SU-DHL-6 (cell line): ENCODE measurements around the gene PPARA.

ENCODE experiments used
- H2AFZ ChIP-seq: fragments of 200-600 bp; sonication (generic); 2 replicates; pipeline ENCODE4 v1.6.1; 2014; ENCODE audit warnings: low read depth, mild to moderate bottlenecking, moderate library complexity, mixed read lengths, antibody characterized with exemption, low read length; ENCODE audit not compliant: severe bottlenecking
- H3F3A ChIP-seq: fragments of 200-600 bp; shearing (Covaris generic); 2 replicates; pipeline ENCODE4 v1.6.0; 2016; ENCODE audit warnings: antibody characterized with exemption, mild to moderate bottlenecking; ENCODE audit not compliant: insufficient read depth
- H3K27ac ChIP-seq: fragments of 200-600 bp; sonication (generic); 2 replicates; pipeline ENCODE4 v1.5.1; 2016; ENCODE audit warnings: low read depth, mild to moderate bottlenecking, low read length, moderate library complexity, mixed read lengths
- H3K27me3 ChIP-seq: fragments of 200-600 bp; sonication (generic), shearing (Covaris generic); 2 replicates; pipeline ENCODE4 v1.6.0; 2014; ENCODE audit warnings: mild to moderate bottlenecking, low read length
- H3K36me3 ChIP-seq: fragments of 200-600 bp; sonication (generic); 2 replicates; pipeline ENCODE4 v1.6.1; 2014; ENCODE audit warnings: mild to moderate bottlenecking, low read length, mixed read lengths
- H3K4me2 ChIP-seq: fragments of 300-600, 200-600 bp; shearing (Covaris generic), sonication (generic); 2 replicates; pipeline ENCODE4 v1.6.0; 2014; ENCODE audit warnings: low read length, low read depth, mild to moderate bottlenecking; ENCODE audit not compliant: poor library complexity, severe bottlenecking
- H3K4me3 ChIP-seq: fragments of 200-600 bp; sonication (generic); 2 replicates; pipeline ENCODE4 v1.5.1; 2014; ENCODE audit warnings: antibody characterized with exemption, low read length, mild to moderate bottlenecking, mixed read lengths; ENCODE audit not compliant: insufficient read depth, poor library complexity, severe bottlenecking
- H3K79me2 ChIP-seq: fragments of 200-600 bp; sonication (generic); 2 replicates; pipeline ENCODE4 v1.6.1; 2014; ENCODE audit warnings: mild to moderate bottlenecking, low read length, moderate library complexity; ENCODE audit not compliant: insufficient read depth
- H3K9ac ChIP-seq: fragments of 200-600 bp; sonication (generic); 2 replicates; pipeline ENCODE4 v1.7.0; 2014; ENCODE audit warnings: mild to moderate bottlenecking, low read length
- H3K9me2 ChIP-seq: fragments of 200-600 bp; sonication (generic); replicated peaks from 2 replicates; pipeline ENCODE4 v1.6.1; 2014; ENCODE audit warnings: low read length; ENCODE audit not compliant: insufficient read depth
- H3K9me3 ChIP-seq: fragments of 200-600 bp; sonication (generic); 2 replicates; pipeline ENCODE4 v1.6.1; 2014; ENCODE audit warnings: low read length, mixed read lengths; ENCODE audit not compliant: insufficient read depth
- H4K20me1 ChIP-seq: fragments of 200-600 bp; sonication (generic); 2 replicates; pipeline ENCODE4 v1.6.1; 2014; ENCODE audit warnings: low read depth, mild to moderate bottlenecking, antibody characterized with exemption, low read length, moderate library complexity, mixed read lengths
- EZH2phosphoT487 ChIP-seq: fragments of 200-600 bp; sonication (generic), shearing (Covaris generic); conservative IDR thresholded peaks from 2 replicates; pipeline ENCODE4 v1.6.1; 2018; ENCODE audit warnings: mild to moderate bottlenecking, antibody characterized with exemption, low read length, moderate library complexity, mixed read lengths
- TF ChIP-seq, protein P1 (sequence below): fragments of 200-600 bp; sonication (generic); IDR thresholded peaks from one replicate; pipeline ENCODE4 v1.5.1; 2017; ENCODE audit warnings: antibody characterized with exemption, mild to moderate bottlenecking, low read length, moderate library complexity; ENCODE audit not compliant: insufficient read depth, poor library complexity, severe bottlenecking

The PPARA gene

DNA sequence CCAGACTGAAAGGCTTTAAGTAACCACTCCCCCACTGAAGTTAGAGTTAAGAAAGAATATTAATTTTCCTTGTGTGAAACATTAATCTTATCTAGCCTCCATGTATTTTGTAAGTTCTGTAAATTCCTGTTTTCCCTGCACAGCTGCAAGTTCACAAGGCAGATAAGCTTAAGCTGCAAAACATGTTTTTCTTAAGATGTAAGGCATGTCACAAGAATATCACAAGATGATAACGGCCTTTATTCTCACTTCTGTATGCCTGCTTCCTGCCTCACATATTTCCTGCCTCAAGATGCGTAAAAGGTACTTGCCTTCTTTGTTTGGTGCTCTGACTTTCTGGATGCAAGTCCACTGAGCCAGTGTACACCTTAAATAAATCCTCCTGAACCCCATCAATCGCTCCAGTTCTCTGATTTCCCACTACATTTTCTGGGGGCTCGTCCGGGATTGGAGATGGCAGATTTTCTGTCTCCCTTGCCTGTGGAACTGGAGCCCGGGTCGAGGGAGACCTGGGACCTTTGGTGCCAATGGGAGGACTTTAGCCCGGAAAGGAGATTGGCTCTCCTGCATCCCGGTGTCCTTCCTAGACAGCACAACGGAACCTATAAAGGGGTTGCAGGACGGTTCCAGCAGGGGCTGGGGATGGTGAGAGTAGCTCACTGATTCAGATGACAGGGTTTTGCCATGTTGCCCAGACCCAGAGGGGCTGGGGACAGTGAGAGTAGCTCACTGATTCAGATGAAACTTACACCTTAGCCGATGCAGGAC, 30.2 kb downstream of the PPARA start:
- H2AFZ ChIP-seq: no peak overlapping the region
- no peaks in the 10 kb centered on the region for H3K9me2 ChIP-seq
- no peak overlapping the region for H3K9ac ChIP-seq
- H3F3A ChIP-seq: no peaks in the 10 kb centered on the region
- H3K4me3 ChIP-seq: no peak overlapping the region
- H3K27me3 ChIP-seq: no peaks in the 10 kb centered on the region
- no peak overlapping the region for H3K27ac ChIP-seq
- H3K79me2 ChIP-seq: no peaks in the 10 kb centered on the region
- TF ChIP-seq EZH2phosphoT487: no peak
- TF ChIP-seq, protein P1, sequence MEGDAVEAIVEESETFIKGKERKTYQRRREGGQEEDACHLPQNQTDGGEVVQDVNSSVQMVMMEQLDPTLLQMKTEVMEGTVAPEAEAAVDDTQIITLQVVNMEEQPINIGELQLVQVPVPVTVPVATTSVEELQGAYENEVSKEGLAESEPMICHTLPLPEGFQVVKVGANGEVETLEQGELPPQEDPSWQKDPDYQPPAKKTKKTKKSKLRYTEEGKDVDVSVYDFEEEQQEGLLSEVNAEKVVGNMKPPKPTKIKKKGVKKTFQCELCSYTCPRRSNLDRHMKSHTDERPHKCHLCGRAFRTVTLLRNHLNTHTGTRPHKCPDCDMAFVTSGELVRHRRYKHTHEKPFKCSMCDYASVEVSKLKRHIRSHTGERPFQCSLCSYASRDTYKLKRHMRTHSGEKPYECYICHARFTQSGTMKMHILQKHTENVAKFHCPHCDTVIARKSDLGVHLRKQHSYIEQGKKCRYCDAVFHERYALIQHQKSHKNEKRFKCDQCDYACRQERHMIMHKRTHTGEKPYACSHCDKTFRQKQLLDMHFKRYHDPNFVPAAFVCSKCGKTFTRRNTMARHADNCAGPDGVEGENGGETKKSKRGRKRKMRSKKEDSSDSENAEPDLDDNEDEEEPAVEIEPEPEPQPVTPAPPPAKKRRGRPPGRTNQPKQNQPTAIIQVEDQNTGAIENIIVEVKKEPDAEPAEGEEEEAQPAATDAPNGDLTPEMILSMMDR: no peak
- H3K36me3 ChIP-seq: 0 out of 2 replicates have a peak, but pooled peaks cover 4% of the 10 kb centered on the region
- H4K20me1 ChIP-seq: no peaks in the 10 kb centered on the region
- H3K9me3 ChIP-seq: peaks cover 29% of the 10 kb centered on the region
- no peak overlapping the region for H3K4me2 ChIP-seq

DNA sequence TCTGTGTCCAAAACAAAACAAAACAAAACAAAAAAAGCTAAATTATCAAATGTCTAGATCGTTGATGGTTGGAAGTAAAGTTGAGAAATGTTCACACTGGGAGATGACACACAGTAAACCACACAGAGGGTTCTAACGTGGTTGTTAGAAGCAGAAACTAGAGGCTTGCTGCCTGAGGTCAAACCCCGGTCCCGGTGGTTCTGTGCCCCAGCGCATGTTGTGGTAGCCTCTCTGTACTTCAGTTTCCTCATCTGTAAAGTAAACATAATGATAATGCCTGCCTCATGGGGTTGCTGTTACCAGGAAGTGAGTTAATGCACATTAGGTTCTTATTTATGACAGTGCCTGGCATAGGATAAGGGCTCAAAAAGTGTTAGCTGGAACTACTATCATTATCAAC, 33.4 kb downstream of the PPARA start:
- no peak overlapping the region for H3K4me2 ChIP-seq
- peaks cover 29% of the 10 kb centered on the region for H3K9me3 ChIP-seq

GRCh38 chr22:46185283-46185682, 35.0 kb downstream of the PPARA start:
- H3K4me3 ChIP-seq: no peak overlapping the region
- H2AFZ ChIP-seq: no peak overlapping the region
- H3K27me3 ChIP-seq: no peaks in the 10 kb centered on the region
- H3K79me2 ChIP-seq: no peaks in the 10 kb centered on the region
- no peaks in the 10 kb centered on the region for H4K20me1 ChIP-seq
- TF ChIP-seq, protein P1: no peak
- TF ChIP-seq EZH2phosphoT487: no peak
- H3K9ac ChIP-seq: no peak overlapping the region
- peaks cover 19% of the 10 kb centered on the region for H3K9me3 ChIP-seq
- H3K27ac ChIP-seq: no peak overlapping the region
- H3K9me2 ChIP-seq: no peaks in the 10 kb centered on the region
- no peaks in the 10 kb centered on the region for H3K36me3 ChIP-seq
- H3K4me2 ChIP-seq: no peak overlapping the region
- H3F3A ChIP-seq: no peaks in the 10 kb centered on the region

More for the DNA sequence above, 33.4 kb downstream of the PPARA start:
- no peak overlapping the region for H3K9ac ChIP-seq
- H4K20me1 ChIP-seq: no peaks in the 10 kb centered on the region
- no peaks in the 10 kb centered on the region for H3K27me3 ChIP-seq
- no peak overlapping the region for H3K4me3 ChIP-seq
- H3K9me2 ChIP-seq: no peaks in the 10 kb centered on the region
- H3F3A ChIP-seq: no peaks in the 10 kb centered on the region
- H3K36me3 ChIP-seq: 0 out of 2 replicates have a peak, but pooled peaks cover 4% of the 10 kb centered on the region
- H3K27ac ChIP-seq: no peak overlapping the region
- no peak overlapping the region for H2AFZ ChIP-seq
- no peak for TF ChIP-seq EZH2phosphoT487
- TF ChIP-seq, protein P1: no peak
- no peaks in the 10 kb centered on the region for H3K79me2 ChIP-seq
